ENCODE data around the gene MPV17. TPM values are rescaled to one million over a fixed set of nuclear protein-coding genes. Genes with fewer than 3 reads are reported as not detected.
A peak's percentile ranks its signal among the peaks of the same experiment; 100 is the strongest.

Gene MPV17
- total and polyA plus RNA-seq, 9 of the 15 experiments (the other 6 are each of a cell fraction or from before 2014, with no cell fraction given): 54.7 to 140 (median 70.2) TPM

DNA sequence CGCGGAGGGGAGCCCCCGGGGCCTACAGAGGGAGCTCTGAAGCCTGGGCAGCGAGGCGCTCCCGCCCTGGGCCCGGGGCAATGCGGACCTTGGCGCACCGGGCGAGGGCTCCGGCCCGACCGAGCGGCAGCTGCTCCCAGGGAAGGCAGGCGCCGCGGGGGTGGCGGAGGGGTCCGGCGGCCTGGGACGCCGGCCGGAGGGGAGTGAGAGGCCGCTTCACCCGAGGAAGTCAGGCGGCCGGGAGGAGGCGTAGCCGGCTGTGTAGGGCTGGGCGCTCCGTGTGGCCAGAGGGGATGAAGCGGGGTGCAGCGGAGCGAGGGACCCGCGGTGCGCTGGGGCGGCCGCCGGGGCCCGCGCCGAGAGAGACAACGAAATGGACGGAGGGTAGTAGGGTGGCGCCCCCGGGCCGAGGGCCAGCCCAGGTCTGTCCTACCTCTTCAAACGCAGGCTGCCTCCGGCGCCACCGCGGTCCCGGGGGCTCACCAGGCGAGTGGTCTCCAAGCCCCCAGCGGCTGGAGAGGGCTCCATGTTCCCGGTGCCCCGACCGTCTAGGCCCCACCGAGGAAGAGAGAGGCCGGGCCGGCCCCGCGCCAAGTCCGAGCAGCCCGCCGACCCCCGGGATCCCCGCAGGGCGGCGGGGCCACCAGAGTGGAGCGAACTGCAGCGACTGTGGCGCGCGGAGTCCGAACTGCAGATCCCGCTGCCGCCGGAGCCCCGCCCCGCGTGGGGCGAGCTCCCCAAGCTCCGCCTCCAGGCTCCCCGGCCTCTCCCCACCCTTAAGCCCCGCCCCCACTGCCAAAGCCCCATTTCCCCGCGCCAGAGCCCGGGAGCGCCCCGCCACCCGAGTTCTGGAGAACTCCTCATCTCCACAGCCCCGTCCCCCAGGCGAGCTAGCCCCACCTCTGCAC is 60.3 kb downstream of the MPV17 start, which contains the start of gene SLC30A3:
Gene SLC30A3 (minus strand): TSS at position 669 of the 908 bp plus-strand sequence. CDS start 141 bp downstream, at position 528.
- intact Hi-C loops (cut with micrococcal nuclease): no loop called here
- TF ChIP-seq ZBTB7A (IDR thresholded peaks at IDR 0.05; ENCODE audit: borderline replicate concordance, control insufficient read depth, low read depth, low read length) (peak; percentile 61; the same call in 1 of the 2 replicates), POLR2G (IDR thresholded peaks at IDR 0.05; ENCODE audit: low read depth, low read length) (peak; percentile 66), CBFA2T2 (conservative IDR thresholded peaks at IDR 0.05) (no peak), ZNF282 (CRISPR knock-in tag; IDR thresholded peaks at IDR 0.05) (0 out of 2 replicates have a peak, but pooled peaks have one; percentile 35), NCOA6 (IDR thresholded peaks at IDR 0.05) (no peak; the same call in 1 of the 2 replicates), SMC3 (conservative IDR thresholded peaks at IDR 0.05; ENCODE audit: insufficient read depth, low read depth, low read length) (0 out of 2 replicates have a peak, but pooled peaks have one; percentile 7), CTBP1 (IDR thresholded peaks at IDR 0.05; ENCODE audit: borderline replicate concordance) (peak; percentile 12; the same call in 1 of the 2 replicates), ZFX (CRISPR knock-in tag; IDR thresholded peaks at IDR 0.05) (peak; percentile 47), CXXC5 (CRISPR knock-in tag; IDR thresholded peaks at IDR 0.05) (peak; percentile 19; the same call in 1 of the 2 replicates), TBP (optimal IDR thresholded peaks at IDR 0.05; ENCODE audit: low read depth, low read length) (peak; percentile 23), NFIC (IDR thresholded peaks at IDR 0.05) (peak; percentile 41), HDAC2 (IDR thresholded peaks at IDR 0.05) (no peak), L3MBTL2 (IDR thresholded peaks at IDR 0.05) (0 out of 2 replicates have a peak, but pooled peaks have one; percentile 20), ESRRB (CRISPR knock-in tag; IDR thresholded peaks at IDR 0.05; ENCODE audit: borderline replicate concordance) (no peak), CCNT2 (IDR thresholded peaks at IDR 0.05; ENCODE audit: borderline replicate concordance, extremely low read depth, insufficient read length, low read depth, low read length) (peak; percentile 49), RB1 (IDR thresholded peaks at IDR 0.05; ENCODE audit: low read depth) (peak; percentile 9; the same call in 1 of the 2 replicates), U2AF1 (optimal IDR thresholded peaks at IDR 0.05; ENCODE audit: low read depth, low read length) (peak; percentile 43)
- TF ChIP-seq, protein P1, sequence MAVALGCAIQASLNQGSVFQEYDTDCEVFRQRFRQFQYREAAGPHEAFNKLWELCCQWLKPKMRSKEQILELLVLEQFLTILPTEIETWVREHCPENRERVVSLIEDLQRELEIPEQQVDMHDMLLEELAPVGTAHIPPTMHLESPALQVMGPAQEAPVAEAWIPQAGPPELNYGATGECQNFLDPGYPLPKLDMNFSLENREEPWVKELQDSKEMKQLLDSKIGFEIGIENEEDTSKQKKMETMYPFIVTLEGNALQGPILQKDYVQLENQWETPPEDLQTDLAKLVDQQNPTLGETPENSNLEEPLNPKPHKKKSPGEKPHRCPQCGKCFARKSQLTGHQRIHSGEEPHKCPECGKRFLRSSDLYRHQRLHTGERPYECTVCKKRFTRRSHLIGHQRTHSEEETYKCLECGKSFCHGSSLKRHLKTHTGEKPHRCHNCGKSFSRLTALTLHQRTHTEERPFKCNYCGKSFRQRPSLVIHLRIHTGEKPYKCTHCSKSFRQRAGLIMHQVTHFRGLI (CRISPR knock-in tag; IDR thresholded peaks at IDR 0.05): no peak
- TF ChIP-seq, protein P2, sequence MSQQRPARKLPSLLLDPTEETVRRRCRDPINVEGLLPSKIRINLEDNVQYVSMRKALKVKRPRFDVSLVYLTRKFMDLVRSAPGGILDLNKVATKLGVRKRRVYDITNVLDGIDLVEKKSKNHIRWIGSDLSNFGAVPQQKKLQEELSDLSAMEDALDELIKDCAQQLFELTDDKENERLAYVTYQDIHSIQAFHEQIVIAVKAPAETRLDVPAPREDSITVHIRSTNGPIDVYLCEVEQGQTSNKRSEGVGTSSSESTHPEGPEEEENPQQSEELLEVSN (IDR thresholded peaks at IDR 0.05; ENCODE audit: borderline replicate concordance in 1 of 2, extremely low read depth in 1 of 2, insufficient read depth in 1 of 2, insufficient read length in 1 of 2, low read depth in 1 of 2, low read length in 1 of 2, poor library complexity in 1 of 2, severe bottlenecking in 1 of 2): peak in 1 of 2 experiments; percentile 16

More for the DNA sequence above, 60.3 kb downstream of the MPV17 start, which contains the start of gene SLC30A3:
- ChIA-PET POLR2A (no interaction called here), CTCF (ENCODE audit: low intra/inter-chr PET ratio) (interaction anchor here (1.4 kb wide), 1 partner anchor 17 kb away, joined by 5 read pairs; no protein-coding TSS in a partner anchor)
- H3K9me3 ChIP-seq (replicated peaks; ENCODE audit: control insufficient read depth, insufficient read depth, low read depth, low read length): no peaks in the 10 kb centered on the region; the same call in 1 of the 2 replicates
- 2% methylated on average over 46 of the region's 96 CpGs for WGBS (ENCODE audit: insufficient coverage, low coverage, missing lambda C conversion rate)
- H3K4me2 ChIP-seq (ENCODE audit: insufficient read depth, low read length): peak within 1 kb of the TSS; percentile 76
- H3K27me3 ChIP-seq (ENCODE audit: control insufficient read depth in 2 of 2, insufficient read depth in 2 of 2, low read length in 2 of 2): peaks cover 31 to 43% of the 10 kb centered on the region in 2 experiments; a peak in 4 of 5 replicates
- H3K79me2 ChIP-seq (ENCODE audit: control insufficient read depth, insufficient read depth, low read length): no peaks in the 10 kb centered on the region
- FAIRE-seq (peak; percentile 37), ATAC-seq (peak; percentile 94), DNase-seq (ENCODE audit: extremely low read depth in 1 of 4, low spot score in 3 of 4) (peak; percentile 81 to 99 (median 96))
- H3K4me1 ChIP-seq (replicated peaks in 1 of 2; ENCODE audit: control insufficient read depth in 2 of 2, insufficient read depth in 2 of 2, low read length in 2 of 2): peaks cover 0 to 42% of the 10 kb centered on the region in 2 experiments; a peak in 3 of 5 replicates
- H3K27ac ChIP-seq (ENCODE audit: extremely low read depth, low read depth, low read length): no peak within 1 kb of the TSS
- peak within 1 kb of the TSS; percentile 46 to 92; a peak in 3 of 4 replicates for H3K9ac ChIP-seq (ENCODE audit: insufficient read depth in 1 of 2, low read depth in 2 of 2, low read length in 2 of 2)
- in situ Hi-C loops (cut with MboI): no loop called here
- no TSS peak for BruUV-seq (replicated peaks)
- peak within 1 kb of the TSS; percentile 53 for H3K4me3 ChIP-seq
- H3K36me3 ChIP-seq (ENCODE audit: control insufficient read depth, insufficient read depth, low read length): no peaks in the 10 kb centered on the region
- H3K9me1 ChIP-seq (ENCODE audit: control insufficient read depth, insufficient read depth, low read length): no peaks in the 10 kb centered on the region
- peak within 1 kb of the TSS; percentile 91 for H2AFZ ChIP-seq (ENCODE audit: low read depth, low read length)
- H4K20me1 ChIP-seq (replicated peaks; ENCODE audit: control insufficient read depth, insufficient read depth, low read length): no peaks in the 10 kb centered on the region; the same call in 1 of the 2 replicates

All from K562 (cell line).